ENCODE results near the gene KLK12. TPM values are rescaled to one million over a fixed set of nuclear protein-coding genes. Genes with fewer than 3 reads are reported as not detected.

Gene KLK12
- total RNA-seq, 1 donor from 2014 or later: 1.9 TPM

DNA sequence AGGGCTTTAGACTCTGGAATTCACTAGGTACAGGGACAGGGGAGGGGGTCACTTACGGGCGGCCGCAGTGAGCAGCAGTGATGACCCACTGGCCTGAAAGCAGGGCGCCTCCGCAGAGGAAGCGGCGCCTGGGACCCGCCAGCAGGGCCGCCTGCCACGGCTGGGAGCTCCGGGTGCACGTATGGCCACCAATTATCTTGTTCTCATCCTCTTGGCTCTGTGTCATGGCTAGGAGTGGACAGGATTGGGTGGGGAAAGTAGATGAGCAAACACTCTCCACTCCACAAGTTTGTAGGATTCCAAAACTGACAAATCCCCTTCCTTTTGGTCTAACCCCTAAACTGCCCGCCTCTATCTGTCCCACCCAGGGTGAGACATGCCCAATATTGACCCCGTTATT is 46.7 kb upstream of the KLK12 start:
- no peak overlapping the region for H3K4me3 ChIP-seq
- H3K36me3 ChIP-seq: no peaks in the 10 kb centered on the region
- no peaks in the 10 kb centered on the region for H3K9me3 ChIP-seq
- no peaks in the 10 kb centered on the region for H3K4me1 ChIP-seq
- no peaks in the 10 kb centered on the region for H3K27me3 ChIP-seq (ENCODE audit: low read depth)
- no peak overlapping the region for H3K27ac ChIP-seq
- ATAC-seq (no peak), DNase-seq (no peak)
- TF ChIP-seq, protein P1, sequence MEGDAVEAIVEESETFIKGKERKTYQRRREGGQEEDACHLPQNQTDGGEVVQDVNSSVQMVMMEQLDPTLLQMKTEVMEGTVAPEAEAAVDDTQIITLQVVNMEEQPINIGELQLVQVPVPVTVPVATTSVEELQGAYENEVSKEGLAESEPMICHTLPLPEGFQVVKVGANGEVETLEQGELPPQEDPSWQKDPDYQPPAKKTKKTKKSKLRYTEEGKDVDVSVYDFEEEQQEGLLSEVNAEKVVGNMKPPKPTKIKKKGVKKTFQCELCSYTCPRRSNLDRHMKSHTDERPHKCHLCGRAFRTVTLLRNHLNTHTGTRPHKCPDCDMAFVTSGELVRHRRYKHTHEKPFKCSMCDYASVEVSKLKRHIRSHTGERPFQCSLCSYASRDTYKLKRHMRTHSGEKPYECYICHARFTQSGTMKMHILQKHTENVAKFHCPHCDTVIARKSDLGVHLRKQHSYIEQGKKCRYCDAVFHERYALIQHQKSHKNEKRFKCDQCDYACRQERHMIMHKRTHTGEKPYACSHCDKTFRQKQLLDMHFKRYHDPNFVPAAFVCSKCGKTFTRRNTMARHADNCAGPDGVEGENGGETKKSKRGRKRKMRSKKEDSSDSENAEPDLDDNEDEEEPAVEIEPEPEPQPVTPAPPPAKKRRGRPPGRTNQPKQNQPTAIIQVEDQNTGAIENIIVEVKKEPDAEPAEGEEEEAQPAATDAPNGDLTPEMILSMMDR (IDR thresholded peaks at IDR 0.05): no peak
- intact Hi-C loops (cut with DNase I): no loop called here

GRCh38 chr19:51079481-51080110 is 44.8 kb upstream of the KLK12 start:
- no peak overlapping the region for H3K27ac ChIP-seq
- H3K4me1 ChIP-seq: no peaks in the 10 kb centered on the region
- H3K9me3 ChIP-seq: no peaks in the 10 kb centered on the region
- H3K36me3 ChIP-seq: no peaks in the 10 kb centered on the region
- no peak for DNase-seq
- no peaks in the 10 kb centered on the region for H3K27me3 ChIP-seq (ENCODE audit: low read depth)
- intact Hi-C loops (cut with DNase I): no loop called here
- H3K4me3 ChIP-seq: no peak overlapping the region
- TF ChIP-seq, protein P1 (IDR thresholded peaks at IDR 0.05): no peak
- ATAC-seq: no peak

GRCh38 chr19:51078731-51079130 is 43.9 kb upstream of the KLK12 start:
- Histone ChIP-seq H3K9me3 (peaks cover 8% of the 10 kb centered on the region), H3K4me3 (no peak overlapping the region), H3K27ac (no peak overlapping the region), H3K36me3 (no peaks in the 10 kb centered on the region), H3K4me1 (no peaks in the 10 kb centered on the region), H3K27me3 (ENCODE audit: low read depth) (no peaks in the 10 kb centered on the region)
- ATAC-seq (no peak), DNase-seq (no peak)
- TF ChIP-seq, protein P1 (IDR thresholded peaks at IDR 0.05): no peak
- intact Hi-C loops (cut with DNase I): no loop called here

DNA sequence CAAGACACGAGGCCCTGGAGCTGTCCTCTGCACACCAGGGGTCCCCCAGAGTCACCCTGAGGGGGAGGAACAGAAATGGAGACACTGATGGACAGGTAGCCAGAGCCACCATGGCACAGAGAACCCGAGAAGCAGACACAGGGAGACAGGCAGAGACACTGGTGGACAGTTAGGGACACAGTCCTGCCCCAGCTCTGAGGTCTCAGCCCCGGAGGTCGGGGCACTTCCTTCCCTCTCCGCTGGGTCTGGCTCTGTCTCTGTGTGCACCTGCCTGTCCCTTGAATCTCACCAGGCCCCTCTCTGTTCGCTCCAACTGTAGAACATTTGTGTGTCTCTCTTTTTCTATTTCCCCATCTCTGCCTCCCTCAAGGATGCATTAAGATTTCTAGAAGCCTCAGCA is 43.3 kb upstream of the KLK12 start:
- Histone ChIP-seq H3K27ac (no peak overlapping the region), H3K4me1 (no peaks in the 10 kb centered on the region), H3K9me3 (peaks cover 14% of the 10 kb centered on the region), H3K36me3 (no peaks in the 10 kb centered on the region), H3K27me3 (ENCODE audit: low read depth) (no peaks in the 10 kb centered on the region), H3K4me3 (no peak overlapping the region)
- no peak for DNase-seq
- intact Hi-C loops (cut with DNase I): no loop called here
- ATAC-seq: peak in 1 of 2 donors; percentile 13
- TF ChIP-seq, protein P1 (IDR thresholded peaks at IDR 0.05): no peak

DNA sequence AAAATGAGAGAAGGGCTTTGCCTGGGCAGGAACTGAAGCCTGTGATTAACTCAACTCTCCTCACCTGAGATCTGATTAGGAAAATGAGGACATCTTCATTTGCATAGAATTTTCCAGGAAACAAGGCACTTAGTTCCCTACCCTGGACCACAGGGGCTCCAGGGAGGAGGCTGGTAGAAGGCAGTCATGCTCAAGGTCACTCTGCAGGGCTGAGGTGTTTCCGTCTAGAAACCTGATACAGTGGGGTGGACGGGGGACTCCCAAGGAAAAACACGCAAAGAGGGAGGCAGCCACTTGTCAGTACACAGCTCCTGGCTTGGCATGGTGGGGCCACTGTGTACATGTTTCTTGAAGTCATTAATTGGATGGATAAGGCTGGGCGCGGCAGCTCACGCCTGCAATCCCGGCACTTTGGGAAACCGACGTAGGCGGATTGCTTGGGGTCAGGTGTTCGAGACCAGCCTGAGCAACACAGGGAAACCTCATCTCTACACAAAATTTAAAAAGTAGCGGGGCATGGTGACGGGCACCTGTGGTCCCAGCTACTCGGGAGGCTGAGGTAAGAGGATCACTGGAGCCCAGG is 41.9 kb upstream of the KLK12 start:
- Histone ChIP-seq H3K4me1 (no peaks in the 10 kb centered on the region), H3K4me3 (no peak overlapping the region), H3K27ac (no peak overlapping the region), H3K36me3 (no peaks in the 10 kb centered on the region), H3K27me3 (ENCODE audit: low read depth) (no peaks in the 10 kb centered on the region), H3K9me3 (peaks cover 14% of the 10 kb centered on the region)
- ATAC-seq (no peak), DNase-seq (no peak)
- intact Hi-C loops (cut with DNase I): no loop called here
- TF ChIP-seq, protein P1 (IDR thresholded peaks at IDR 0.05): no peak

Measured in lower lobe of right lung (tissue), 2 donors.